CD4-positive, alpha-beta T cell (primary cell): Measurements from ENCODE around the gene UBE2O. TPM values are rescaled to one million over a fixed set of nuclear protein-coding genes. Genes with fewer than 3 reads are reported as not detected.
A peak's percentile ranks its signal among the peaks of the same experiment; 100 is the strongest.

Source experiments
- ATAC-seq: fragments of 200-7000 bp; cut with Tn5 transposase; one replicate; pipeline ENCODE4 v1.10.0; 2022; ENCODE audit warnings: mild to moderate bottlenecking; ENCODE audit not compliant: poor library complexity
- CTCF ChIA-PET: fragments of 350-600 bp; sonication (Branson Sonifier 250); formaldehyde crosslinking; loops from one replicate; lab custom pipeline; 2021; ENCODE audit warnings: antibody characterized with exemption, inconsistent platforms; lab: Charles Lee
- POLR2A ChIA-PET: fragments of 350-600 bp; sonication (Branson Sonifier 250); formaldehyde crosslinking; loops from one replicate; lab custom pipeline; 2021; ENCODE audit warnings: antibody characterized with exemption, inconsistent platforms; lab: Charles Lee
- DNase-seq, 14 experiments: peaks; one replicate each; pipeline ENCODE4 v3.0.0-alpha.2; 2013 to 2020; ENCODE audit warnings: mixed read lengths in 2 of 14
- H3K27ac ChIP-seq, 2 donors: one replicate each; pipeline versions ENCODE4 v1.5.1 to v1.7.0; 2013; ENCODE audit warnings: low read length in 2 of 2, low read depth in 1 of 2, mild to moderate bottlenecking in 1 of 2
- H3K27me3 ChIP-seq, 2 experiments: 1 replicate in 1 of 2; 2 replicates in 1 of 2; pipeline versions ENCODE4 v1.6.1 to v1.7.0; 2013; ENCODE audit warnings: low read length in 2 of 2, control low read depth in 1 of 2, mild to moderate bottlenecking in 1 of 2, moderate library complexity in 1 of 2; ENCODE audit not compliant: insufficient read depth in 2 of 2, control insufficient read depth in 1 of 2
- H3K36me3 ChIP-seq: one replicate; pipeline ENCODE4 v1.6.1; 2013; ENCODE audit warnings: low read length, control low read depth; ENCODE audit not compliant: insufficient read depth
- H3K4me1 ChIP-seq: one replicate; pipeline ENCODE4 v1.6.1; 2013; ENCODE audit warnings: low read length, control low read depth; ENCODE audit not compliant: insufficient read depth
- H3K4me3 ChIP-seq: one replicate; pipeline ENCODE4 v1.5.1; 2013; ENCODE audit warnings: mild to moderate bottlenecking, low read length, moderate library complexity
- H3K9me3 ChIP-seq, 2 experiments: 1 replicate in 1 of 2; 2 replicates in 1 of 2; pipeline versions ENCODE4 v1.6.1 to v1.7.0; 2013; ENCODE audit warnings: low read length in 2 of 2, mild to moderate bottlenecking in 2 of 2, control low read depth in 1 of 2, moderate library complexity in 1 of 2; ENCODE audit not compliant: control insufficient read depth in 1 of 2, insufficient read depth in 1 of 2
- H3K27ac Mint-ChIP-seq: one replicate; pipeline ENCODE4 v1.8.0; 2020; ENCODE audit warnings: mixed read lengths
- H3K27me3 Mint-ChIP-seq: one replicate; pipeline ENCODE4 v1.8.0; 2021; ENCODE audit warnings: mixed read lengths
- H3K36me3 Mint-ChIP-seq: one replicate; pipeline ENCODE4 v1.8.0; 2021; ENCODE audit warnings: low read depth, mixed read lengths
- H3K4me1 Mint-ChIP-seq: one replicate; pipeline ENCODE4 v1.8.0; 2021; ENCODE audit warnings: low read depth, mixed read lengths
- H3K4me3 Mint-ChIP-seq: one replicate; pipeline ENCODE4 v1.8.0; 2020; ENCODE audit warnings: mild to moderate bottlenecking, mixed read lengths
- H3K9me3 Mint-ChIP-seq: one replicate; pipeline ENCODE4 v1.8.0; 2020; ENCODE audit warnings: mixed read lengths
- CTCF ChIP-seq: fragments of 200-600 bp; IDR thresholded peaks from one replicate; pipeline ENCODE4 v1.8.0; 2022; ENCODE audit warnings: antibody characterized with exemption, mild to moderate bottlenecking
- intact Hi-C, 2 experiments: fragments of 100-400 bp; cut with DNase I in 1 of 2; cut with micrococcal nuclease in 1 of 2; formaldehyde crosslinking; loops; one replicate each; pipeline versions ENCODE4 v1.15.1 to v1.9.0; 2023 to 2025; cut with DNase I, micrococcal nuclease
- total RNA-seq, 174 experiments: library from RNA in 2 of 174; stranded (reverse) in 2 of 174; gene quantifications; one replicate each; pipeline ENCODE4 v1.2.3 and lab custom pipeline; 2021 to 2026

The UBE2O gene
- total RNA-seq, 2 experiments from 2014 or later, result 22.7 to 25.1 TPM

DNA sequence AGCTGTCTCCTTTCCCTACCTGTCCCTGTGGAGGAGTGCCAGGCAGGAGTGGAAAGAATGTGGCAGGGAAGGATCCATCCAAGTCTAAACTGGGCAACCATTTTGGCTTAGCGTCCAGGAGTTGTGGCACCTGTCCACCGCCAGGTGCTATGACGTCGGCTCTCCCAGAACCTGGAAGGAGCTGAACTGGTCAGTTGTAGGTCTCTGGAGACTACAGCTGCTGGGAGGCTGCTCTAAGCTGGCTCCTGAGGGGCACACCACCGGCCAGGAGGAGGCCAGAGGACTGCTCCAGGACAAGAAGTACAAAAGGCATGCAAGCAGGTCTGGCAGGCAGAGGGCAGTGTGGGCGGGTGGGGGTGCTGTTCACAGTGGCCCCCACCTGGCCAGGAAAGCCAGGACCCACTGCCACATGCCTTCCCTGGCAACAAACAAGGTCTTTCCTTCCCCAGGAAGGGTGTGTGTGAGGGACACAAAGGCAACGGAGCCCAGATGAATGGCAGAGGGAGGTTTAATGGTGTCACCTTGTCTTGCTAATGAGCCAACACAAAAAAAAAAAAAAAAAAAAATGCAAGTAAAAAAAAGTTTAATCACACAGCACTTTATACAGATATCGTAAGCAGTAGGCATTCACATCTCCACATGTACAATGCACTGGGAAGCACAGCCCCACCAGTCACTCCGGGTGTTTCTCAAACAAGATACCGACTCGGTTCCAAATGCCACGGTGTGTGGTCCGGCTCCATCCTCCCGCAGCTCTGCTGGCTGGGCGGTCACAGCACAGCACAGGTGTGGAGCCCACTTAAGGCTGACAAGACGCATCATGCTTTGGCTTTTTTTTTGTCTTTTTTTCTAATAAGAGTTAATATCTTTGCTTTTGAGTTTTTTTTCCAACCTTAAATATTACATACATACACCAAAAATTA, 63.7 kb downstream of the UBE2O start:
- POLR2A ChIA-PET, result no interaction called here
- no peak overlapping the region for H3K27ac Mint-ChIP-seq
- ATAC-seq, result no peak

DNA sequence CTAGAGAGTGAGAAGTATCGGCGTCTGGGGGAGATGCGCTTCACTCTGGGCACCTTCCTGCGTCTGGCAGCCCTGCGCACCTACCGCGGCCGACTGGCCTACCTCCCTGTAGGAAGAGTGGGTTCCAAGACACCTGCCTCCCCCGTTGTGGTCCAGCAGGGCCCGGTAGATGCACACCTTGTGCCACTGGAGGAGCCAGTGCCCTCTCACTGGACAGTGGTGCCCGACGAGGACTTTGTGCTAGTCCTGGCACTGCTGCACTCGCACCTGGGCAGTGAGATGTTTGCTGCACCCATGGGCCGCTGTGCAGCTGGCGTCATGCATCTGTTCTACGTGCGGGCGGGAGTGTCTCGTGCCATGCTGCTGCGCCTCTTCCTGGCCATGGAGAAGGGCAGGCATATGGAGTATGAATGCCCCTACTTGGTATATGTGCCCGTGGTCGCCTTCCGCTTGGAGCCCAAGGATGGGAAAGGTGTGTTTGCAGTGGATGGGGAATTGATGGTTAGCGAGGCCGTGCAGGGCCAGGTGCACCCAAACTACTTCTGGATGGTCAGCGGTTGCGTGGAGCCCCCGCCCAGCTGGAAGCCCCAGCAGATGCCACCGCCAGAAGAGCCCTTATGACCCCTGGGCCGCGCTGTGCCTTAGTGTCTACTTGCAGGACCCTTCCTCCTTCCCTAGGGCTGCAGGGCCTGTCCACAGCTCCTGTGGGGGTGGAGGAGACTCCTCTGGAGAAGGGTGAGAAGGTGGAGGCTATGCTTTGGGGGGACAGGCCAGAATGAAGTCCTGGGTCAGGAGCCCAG, 65.8 kb downstream of the UBE2O start:
- intact Hi-C loops, result loop anchor here in 1 of 2 experiments (5.0 to 10.0 kb wide), 2 partner anchors 35 to 402 kb away; partner anchors contain the start of gene PRPSAP1
- H3K27me3 ChIP-seq, result peaks cover 4 to 7% of the 10 kb centered on the region in 2 experiments
- Mint-ChIP-seq H3K27ac (no peak overlapping the region), H3K36me3 (peaks cover 13% of the 10 kb centered on the region), H3K27me3 (peaks cover 4% of the 10 kb centered on the region), H3K4me1 (peaks cover 6% of the 10 kb centered on the region), H3K9me3 (no peaks in the 10 kb centered on the region), H3K4me3 (peak overlapping the region; percentile 20)
- H3K4me1 ChIP-seq, result peaks cover 33% of the 10 kb centered on the region
- no peaks in the 10 kb centered on the region for H3K9me3 ChIP-seq
- no peak for ATAC-seq
- TF ChIP-seq CTCF, result no peak
- ChIA-PET CTCF (interaction anchor here (3.0 to 3.6 kb wide), 2 partner anchors 11 to 34 kb away, joined by 12 to 31 read pairs; partner anchors contain the start of gene PRPSAP1), POLR2A (interaction anchor here (4.8 kb wide), 1 partner anchor 34 kb away, joined by 37 read pairs; the partner anchor contains the start of gene PRPSAP1)
- peak in 1 of 14 experiments; percentile 31 for DNase-seq
- H3K27ac ChIP-seq, result no peak overlapping the region
- H3K4me3 ChIP-seq, result no peak overlapping the region
- H3K36me3 ChIP-seq, result peaks cover 19% of the 10 kb centered on the region

More for the DNA sequence above, 63.7 kb downstream of the UBE2O start:
- H3K27me3 Mint-ChIP-seq, result no peaks in the 10 kb centered on the region
- Histone ChIP-seq H3K9me3 (no peaks in the 10 kb centered on the region), H3K27me3 (peaks cover 4 to 7% of the 10 kb centered on the region in 2 experiments), H3K36me3 (peaks cover 29% of the 10 kb centered on the region), H3K4me3 (no peak overlapping the region), H3K4me1 (peaks cover 19% of the 10 kb centered on the region), H3K27ac (no peak overlapping the region)
- DNase-seq, result no peak
- CTCF ChIA-PET, result interaction anchor here (0.5 to 1.9 kb wide), 3 partner anchors 9 to 120 kb away, joined by 3 to 4 read pairs (median 3); no protein-coding TSS in a partner anchor
- no peaks in the 10 kb centered on the region for H3K9me3 Mint-ChIP-seq
- H3K4me3 Mint-ChIP-seq, result no peak overlapping the region
- TF ChIP-seq CTCF, result no peak
- no peaks in the 10 kb centered on the region for H3K4me1 Mint-ChIP-seq
- intact Hi-C loops, result loop anchor here in 1 of 2 experiments (5.0 to 10.0 kb wide), 2 partner anchors 37 to 404 kb away; partner anchors contain the start of gene PRPSAP1
- H3K36me3 Mint-ChIP-seq, result peaks cover 21% of the 10 kb centered on the region
